ACHN (cell line): ENCODE measurements around the gene TRIM71.
"Not testable (repeated sequence)": the region's sequence is repeated elsewhere in the genome, so short reads cannot be mapped to it uniquely, and the experiment has no call there.

Source experiments
- DNase-seq: peaks from one replicate; pipeline ENCODE4 v3.0.0-alpha.2; 2015
- in situ Hi-C: cut with HindIII; loops from 2 replicates; pipeline ENCODE4 v1.10.0; 2017; ENCODE audit warnings: low sequenced_read_pairs, low pct_ligation_motif_present, low pct_unique_long_range_greater_than_20kb

Gene TRIM71

GRCh38 chr3:32945598-32945997 is 127.8 kb downstream of the TRIM71 start:
- in situ Hi-C loops, DNase-seq: not testable (repeated sequence)

- in situ Hi-C loops: no loop called here
- no peak for DNase-seq
Measured at GRCh38 chr3:32946973-32947788, 129.4 kb downstream of the TRIM71 start.
